H1 (cell line): ENCODE results near the gene MEF2A. TPM values are rescaled to one million over a fixed set of nuclear protein-coding genes. Genes with fewer than 3 reads are reported as not detected.

Experiments
- FOSL1 ChIP-seq: IDR thresholded peaks from 2 replicates; pipeline ENCODE4 v1.6.1; 2011; ENCODE audit warnings: mild to moderate bottlenecking, low read depth, low read length, moderate library complexity; ENCODE audit not compliant: insufficient read depth
- MAFK ChIP-seq: IDR thresholded peaks from 2 replicates; pipeline ENCODE4 v1.6.1; 2012; ENCODE audit warnings: low read depth, mild to moderate bottlenecking, improper control_type of control experiment, low read length
- TEAD4 ChIP-seq: IDR thresholded peaks from 2 replicates; pipeline ENCODE4 v1.6.1; 2012; ENCODE audit warnings: low read depth, low read length, inconsistent platforms, mixed read lengths
- polyA plus RNA-seq, 7 experiments: library from polyadenylated mRNA; depleted of rRNA in 3 of 7; stranded (reverse) in 5 of 7; unstranded in 2 of 7; fragments of >200 nt in 5 of 7; fragments of 200-250 nt in 2 of 7; gene quantifications; 1 replicate in 5 of 7; 2 replicates in 1 of 7; 4 replicates in 1 of 7; pipeline versions ENCODE4 v1.2.1 to v1.2.3, GENCODE V29; 2011 to 2013; ENCODE audit warnings: missing spikeins in 2 of 7, mixed read lengths in 2 of 7
- total RNA-seq: library from RNA; stranded (reverse); fragmentation: NEBNext Ultra II Directional; extraction: Animal tissue kit (Norgen Biotek cat#: 25700); gene quantifications from 2 replicates; pipeline ENCODE4 v1.2.1, GENCODE V29; 2021
- TF ChIP-seq, protein P1 (sequence below): IDR thresholded peaks from 2 replicates; pipeline ENCODE4 v1.6.1; 2012; ENCODE audit warnings: inconsistent platforms

The MEF2A gene
- total and polyA plus RNA-seq, 2 of the 8 experiments (the other 6 are each of a cell fraction or from before 2014, with no cell fraction given), result 15.6 to 22.5 TPM

DNA sequence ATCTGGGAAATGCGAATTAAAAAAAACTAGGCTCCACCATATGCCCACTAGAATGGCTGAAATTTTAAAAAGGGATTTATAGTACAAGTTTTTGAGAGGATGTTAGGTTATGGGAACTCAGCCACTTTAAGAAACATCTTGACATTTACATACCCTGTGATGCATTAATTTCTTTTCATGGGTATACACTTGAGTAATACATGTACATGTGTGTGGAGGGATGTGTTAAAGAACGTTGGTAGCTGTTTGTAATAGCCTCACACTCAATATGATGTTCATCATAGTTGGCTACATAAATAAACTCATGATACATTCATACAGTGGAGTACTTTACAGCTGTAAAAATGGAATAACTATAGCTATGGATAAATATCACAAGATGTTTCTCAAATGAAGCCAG lies 40.9 kb downstream of the MEF2A start (continued):
- no peak for TF ChIP-seq MAFK
- TF ChIP-seq FOSL1, result no peak
- TF ChIP-seq, protein P1, sequence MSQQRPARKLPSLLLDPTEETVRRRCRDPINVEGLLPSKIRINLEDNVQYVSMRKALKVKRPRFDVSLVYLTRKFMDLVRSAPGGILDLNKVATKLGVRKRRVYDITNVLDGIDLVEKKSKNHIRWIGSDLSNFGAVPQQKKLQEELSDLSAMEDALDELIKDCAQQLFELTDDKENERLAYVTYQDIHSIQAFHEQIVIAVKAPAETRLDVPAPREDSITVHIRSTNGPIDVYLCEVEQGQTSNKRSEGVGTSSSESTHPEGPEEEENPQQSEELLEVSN, result no peak
- TF ChIP-seq TEAD4, result no peak
